NCI-H2227 (cell line): ENCODE results near the gene CHCHD6.

Source experiments
- DNase-seq: peaks from one replicate; lab custom pipeline; 2025; ENCODE audit not compliant: unreplicated experiment; lab: John Stamatoyannopoulos, UW

CHCHD6 gene

DNA sequence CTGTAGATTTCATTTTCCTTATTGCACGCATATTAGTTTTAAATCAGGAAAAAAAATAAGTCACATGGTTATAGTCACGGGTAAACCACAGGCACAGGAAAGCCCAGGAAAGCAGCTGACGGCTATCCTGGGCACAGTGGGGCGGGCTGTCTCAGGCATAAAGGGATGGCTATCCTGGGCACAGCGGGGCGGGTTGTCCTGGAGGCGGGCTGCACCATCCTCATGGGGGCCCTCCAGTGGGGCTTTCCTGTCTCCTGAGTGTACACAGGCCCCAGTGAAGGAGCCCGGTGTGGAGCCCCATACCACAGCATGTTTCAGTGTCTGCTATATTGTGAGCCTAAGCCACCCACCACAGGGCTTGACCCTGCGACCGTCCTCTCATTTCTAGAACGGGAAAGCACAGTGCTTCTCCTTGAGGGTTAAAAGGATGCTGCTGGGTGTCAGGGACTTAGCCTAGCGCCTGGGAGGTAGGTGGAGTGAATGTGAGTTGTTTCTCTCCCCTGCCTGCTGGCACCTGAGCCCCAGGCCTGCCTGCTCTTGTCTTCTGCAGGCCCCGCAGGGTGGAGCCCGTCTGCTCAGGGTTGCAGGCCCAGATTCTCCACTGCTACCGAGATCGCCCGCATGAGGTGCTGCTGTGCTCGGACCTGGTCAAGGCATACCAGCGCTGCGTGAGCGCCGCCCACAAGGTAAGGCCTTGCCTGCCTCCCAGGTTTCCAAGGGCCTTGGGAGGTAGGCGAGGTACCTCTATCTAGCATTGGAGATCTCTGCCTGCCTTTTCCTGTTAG lies 253.0 kb downstream of the CHCHD6 start:
- DNase-seq = no peak

- no peak for DNase-seq
Observed at GRCh38 chr3:126957776-126958637, 254.0 kb downstream of the CHCHD6 start.

GRCh38 chr3:126958638-126959085 lies 254.6 kb downstream of the CHCHD6 start:
- DNase-seq = no peak

DNA sequence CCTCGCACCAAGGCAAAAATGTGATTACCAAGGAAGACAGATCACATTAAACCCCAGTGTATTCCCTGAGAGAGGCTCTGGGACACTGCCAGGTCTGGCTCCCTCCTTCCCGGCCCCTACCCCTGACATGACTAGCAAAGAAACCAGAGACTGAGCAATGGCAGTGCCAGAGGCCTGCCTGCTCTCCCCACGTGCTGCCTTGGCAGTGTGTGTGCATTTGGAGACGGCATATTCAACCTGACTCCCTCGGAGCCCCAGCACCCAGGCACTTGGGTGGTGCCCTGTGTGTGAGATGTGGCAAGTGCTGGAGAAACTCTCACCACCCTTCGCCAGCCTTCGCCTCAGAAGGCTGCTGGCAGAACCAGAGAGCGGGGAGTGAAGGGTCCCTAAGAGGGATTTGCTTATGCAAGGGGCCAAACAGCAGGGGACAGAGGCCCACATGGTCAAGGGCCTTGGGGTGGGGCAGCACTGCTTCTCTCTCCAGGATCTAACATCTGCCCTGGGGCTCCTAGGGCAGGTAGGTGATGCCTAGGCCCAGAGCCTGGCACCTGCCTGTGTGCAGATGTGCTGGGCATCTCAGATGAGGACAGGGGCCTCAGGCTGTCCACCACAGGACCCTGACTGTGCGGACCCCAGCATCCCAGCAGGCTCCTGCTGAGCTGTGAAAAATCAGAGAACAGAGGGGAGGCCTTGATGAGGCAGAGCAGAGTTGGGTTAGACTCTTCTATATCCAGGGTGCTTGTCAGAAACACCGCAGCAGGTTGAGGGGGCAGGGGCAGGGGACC lies 255.3 kb downstream of the CHCHD6 start:
- no peak for DNase-seq

DNA sequence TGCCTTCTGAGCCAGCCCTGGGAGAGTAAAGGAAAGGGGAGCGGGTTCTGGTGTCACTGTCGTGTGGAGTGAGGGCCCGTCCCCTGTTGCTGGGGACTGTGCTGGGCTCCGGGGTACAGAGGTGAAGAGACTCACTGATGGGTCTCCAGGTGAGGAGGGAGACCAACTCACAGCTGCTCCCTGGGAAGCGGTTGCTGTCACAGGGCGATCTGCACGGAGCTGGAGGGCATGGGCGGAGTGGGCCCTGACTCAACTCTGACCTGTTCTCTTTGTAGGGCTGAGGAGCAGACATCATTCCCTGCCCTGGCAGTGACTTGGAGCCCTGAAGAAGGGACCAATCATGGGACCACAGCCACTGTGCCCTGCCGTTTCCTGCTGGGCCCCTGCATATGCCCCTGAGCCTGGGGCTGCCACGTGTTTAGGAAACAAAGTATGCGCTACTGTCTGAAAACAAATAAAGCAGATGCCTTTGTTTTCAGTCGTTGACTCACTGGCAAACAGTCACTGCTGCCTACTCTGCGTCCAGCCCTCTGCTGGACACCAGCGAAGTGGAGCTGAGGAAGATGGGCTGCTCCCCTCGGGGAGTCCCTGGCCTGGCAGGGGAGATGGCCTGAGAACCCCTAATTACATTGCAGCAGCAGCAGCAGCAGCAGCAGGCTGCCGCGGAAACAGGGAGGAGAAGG lies 256.0 kb downstream of the CHCHD6 start:
- peak; percentile 39 for DNase-seq

DNA sequence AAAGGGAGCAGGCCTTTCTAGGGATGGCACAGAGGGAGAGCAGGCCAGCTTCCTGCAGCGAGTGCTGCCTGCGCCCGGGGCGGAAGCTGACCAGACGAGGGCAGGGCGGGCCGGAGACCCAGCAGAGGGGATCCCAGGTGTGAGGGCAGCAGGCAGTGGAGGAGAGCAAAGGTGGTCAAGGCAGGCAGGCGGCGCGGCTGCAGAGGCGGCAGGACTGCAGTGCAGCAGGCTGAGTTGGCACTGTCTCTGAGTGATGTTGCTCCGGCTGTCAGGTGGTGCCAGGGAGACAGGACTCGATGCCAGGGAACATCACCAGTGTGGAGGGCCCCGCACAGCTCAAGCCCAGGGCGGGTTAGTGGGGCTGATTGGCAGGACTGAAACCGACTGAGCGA lies 256.6 kb downstream of the CHCHD6 start:
- no peak for DNase-seq

DNA sequence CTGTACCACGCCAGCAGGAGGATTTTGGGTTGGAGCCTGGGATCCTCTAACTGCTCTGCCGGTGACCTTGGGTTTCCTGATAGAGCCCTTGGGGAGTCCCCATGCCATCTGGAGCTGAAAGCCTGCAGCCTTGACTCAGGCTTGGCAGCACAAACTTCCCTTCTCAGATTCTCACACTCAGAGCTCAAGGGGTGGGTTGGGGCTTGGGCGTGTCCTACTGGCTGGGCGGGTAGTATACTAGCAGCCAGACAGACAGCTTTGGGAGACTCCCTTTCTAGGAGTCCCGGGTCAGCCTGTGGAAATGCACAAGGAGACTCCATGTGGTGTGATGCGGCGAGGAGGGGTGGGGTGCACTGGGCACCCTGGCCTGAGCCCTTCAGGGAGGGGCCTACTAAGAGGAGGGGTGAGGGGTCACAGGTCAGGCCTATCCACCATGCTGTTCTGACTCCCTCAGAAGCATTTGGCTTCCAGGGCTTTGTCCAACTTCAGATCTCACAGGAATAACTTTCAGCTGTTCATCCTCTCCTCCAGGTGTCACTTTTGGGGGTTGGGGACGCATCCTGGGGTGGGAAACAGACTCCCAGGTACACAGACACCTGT lies 257.3 kb downstream of the CHCHD6 start:
- no peak for DNase-seq

DNA sequence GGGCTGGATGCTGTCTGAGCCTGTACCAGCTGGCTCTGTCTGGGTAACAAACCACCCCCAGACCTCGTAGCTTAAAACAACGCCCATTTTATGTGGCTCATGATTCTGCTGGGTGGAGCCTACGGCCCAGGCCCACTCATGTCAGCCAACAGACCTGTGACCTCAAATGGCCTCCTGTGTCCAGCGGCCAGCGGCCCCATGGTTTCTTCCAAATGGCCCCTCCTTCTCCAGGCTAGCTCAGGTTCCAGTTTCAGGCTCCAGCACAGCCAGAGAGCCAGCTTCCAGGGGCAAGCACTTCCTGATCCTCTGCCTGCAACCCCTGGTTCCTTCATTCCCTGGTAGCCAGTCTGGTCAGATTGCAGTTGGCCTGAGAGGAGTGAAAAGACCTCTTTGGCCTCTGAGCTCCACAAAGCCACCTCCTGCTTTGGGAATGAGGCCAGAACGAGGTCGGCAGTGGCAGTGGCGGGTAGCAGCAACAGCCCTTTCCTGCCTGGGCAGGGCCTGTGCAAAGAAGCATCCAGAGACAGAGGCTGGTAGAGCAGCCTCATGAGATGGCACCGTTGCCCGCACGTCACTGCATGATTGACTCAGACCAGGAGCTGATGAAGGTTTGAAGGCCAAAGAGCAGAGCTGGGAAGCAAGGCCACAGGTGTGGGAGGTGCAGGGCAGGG lies 257.9 kb downstream of the CHCHD6 start:
- DNase-seq = no peak

DNA sequence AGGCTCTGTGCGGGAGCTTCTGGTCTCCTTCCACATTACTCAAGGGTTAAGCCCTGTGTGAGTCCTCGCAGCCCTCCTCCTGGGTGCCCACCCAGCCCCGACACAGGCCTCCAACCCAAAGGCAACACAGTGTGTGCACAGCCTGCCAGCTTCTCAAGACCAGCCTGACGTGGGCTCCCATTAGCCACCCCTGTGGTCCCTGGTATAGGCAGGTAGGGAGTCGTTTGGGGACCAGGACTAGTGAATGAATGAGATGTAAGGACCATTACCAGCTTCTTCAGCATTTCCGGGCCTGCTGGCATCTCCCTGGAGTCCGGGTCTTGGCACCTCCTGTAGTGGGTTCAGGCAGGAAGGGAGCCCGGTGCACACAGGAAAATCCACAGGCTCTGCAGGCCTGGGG lies 258.7 kb downstream of the CHCHD6 start:
- no peak for DNase-seq

DNA sequence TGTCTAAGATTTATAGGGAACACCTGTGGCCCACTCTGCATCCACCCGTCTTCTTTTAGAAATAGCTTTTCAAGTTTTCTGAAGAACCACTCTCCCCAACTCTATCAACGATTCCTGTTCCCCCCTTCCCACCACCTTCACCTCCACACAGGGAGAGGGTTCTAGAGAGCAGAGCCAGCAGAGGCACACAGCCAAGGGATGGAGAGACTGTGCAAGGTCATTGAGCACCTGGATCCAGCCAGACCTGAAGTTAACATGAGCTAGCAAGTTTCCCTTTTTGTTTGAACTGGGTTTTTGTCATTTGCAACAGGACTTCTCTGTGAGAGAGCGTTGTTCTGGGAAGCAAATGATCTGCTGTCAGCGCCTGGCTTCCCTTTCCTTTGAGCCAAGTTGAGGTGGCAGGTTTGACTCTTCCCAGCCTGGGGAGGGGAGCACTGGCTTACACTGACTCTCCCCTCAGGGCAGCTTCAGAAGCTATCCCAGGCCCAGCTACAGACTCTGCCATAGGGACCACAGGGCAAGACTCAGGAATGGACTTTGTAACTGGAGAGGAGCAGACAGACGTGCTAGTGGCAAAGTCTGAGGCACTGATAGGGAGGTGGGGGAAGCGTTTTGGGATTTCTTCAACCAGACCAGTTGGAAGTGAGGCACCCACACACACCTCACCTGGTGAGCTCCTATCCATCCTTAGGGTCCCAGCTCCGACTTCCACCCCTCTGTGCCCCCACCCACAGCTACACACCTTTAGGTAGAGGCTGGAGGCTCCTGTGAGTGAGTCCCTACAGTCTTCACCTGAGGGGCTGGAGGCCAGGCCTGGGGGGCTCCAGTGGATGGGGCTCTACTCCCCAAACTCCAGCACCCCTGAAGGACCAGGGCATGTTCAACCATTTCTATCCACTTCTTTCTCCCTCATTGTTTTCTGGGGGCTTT lies 259.5 kb downstream of the CHCHD6 start:
- no peak for DNase-seq

GRCh38 chr3:126964261-126964660 lies 260.2 kb downstream of the CHCHD6 start:
- DNase-seq = no peak

- no peak for DNase-seq
Observed at GRCh38 chr3:126964950-126965349, 260.9 kb downstream of the CHCHD6 start.

- no peak for DNase-seq
Observed at GRCh38 chr3:126965526-126966080, 261.6 kb downstream of the CHCHD6 start.

GRCh38 chr3:126967386-126967785 lies 263.3 kb downstream of the CHCHD6 start:
- no peak for DNase-seq

- DNase-seq = no peak
Observed at GRCh38 chr3:126968391-126969390, 264.7 kb downstream of the CHCHD6 start.

- DNase-seq = no peak
Observed at GRCh38 chr3:126969586-126969985, 265.5 kb downstream of the CHCHD6 start.

- DNase-seq = no peak
Observed at GRCh38 chr3:126970101-126970500, 266.1 kb downstream of the CHCHD6 start.
